GM19238 (cell line): ENCODE results near the gene STOML1.
"Not testable (repeated sequence)": the region's sequence is repeated elsewhere in the genome, so short reads cannot be mapped to it uniquely, and the experiment has no call there.

Experiments used
- DNase-seq: peaks from one replicate; pipeline ENCODE4 v3.0.0; 2011; ENCODE audit warnings: low spot score; ENCODE audit not compliant: insufficient read length

STOML1 gene

GRCh38 chr15:73988445-73988969 lies 3.6 kb downstream of the STOML1 start:
- DNase-seq = no peak

- no peak for DNase-seq
Measured at GRCh38 chr15:73987681-73988444, 4.2 kb downstream of the STOML1 start.

GRCh38 chr15:73987250-73987649 lies 4.8 kb downstream of the STOML1 start:
- no peak for DNase-seq

- DNase-seq = no peak
Measured at GRCh38 chr15:73986776-73987056, 5.4 kb downstream of the STOML1 start.

- no peak for DNase-seq
Measured at GRCh38 chr15:73986055-73986775, 5.9 kb downstream of the STOML1 start.

- DNase-seq = no peak
Measured at GRCh38 chr15:73985101-73985873, 6.8 kb downstream of the STOML1 start.

- no peak for DNase-seq
Measured at GRCh38 chr15:73984208-73984979, 7.7 kb downstream of the STOML1 start.

GRCh38 chr15:73983773-73984172 lies 8.3 kb downstream of the STOML1 start:
- no peak for DNase-seq

- no peak for DNase-seq
Measured at GRCh38 chr15:73983211-73983727, 8.8 kb downstream of the STOML1 start.

- DNase-seq = no peak
Measured at GRCh38 chr15:73982222-73982962, 9.7 kb downstream of the STOML1 start.

GRCh38 chr15:73981761-73982221 lies 10.3 kb downstream of the STOML1 start:
- DNase-seq = no peak

GRCh38 chr15:73979636-73980035 lies 12.5 kb downstream of the STOML1 start:
- no peak for DNase-seq

- DNase-seq = no peak
Measured at GRCh38 chr15:73978896-73979295, 13.2 kb downstream of the STOML1 start.

GRCh38 chr15:73975440-73976125 lies 16.5 kb downstream of the STOML1 start:
- DNase-seq = not testable (repeated sequence)

GRCh38 chr15:73973683-73974200 lies 18.4 kb downstream of the STOML1 start:
- DNase-seq = not testable (repeated sequence)

- DNase-seq = peak; percentile 66
Measured at GRCh38 chr15:73972984-73973682, 19.0 kb downstream of the STOML1 start.

GRCh38 chr15:73969151-73969759 lies 22.8 kb downstream of the STOML1 start:
- no peak for DNase-seq

GRCh38 chr15:73968461-73968860 lies 23.6 kb downstream of the STOML1 start:
- no peak for DNase-seq
